ENCODE results near the gene CABP4.

The CABP4 gene

DNA sequence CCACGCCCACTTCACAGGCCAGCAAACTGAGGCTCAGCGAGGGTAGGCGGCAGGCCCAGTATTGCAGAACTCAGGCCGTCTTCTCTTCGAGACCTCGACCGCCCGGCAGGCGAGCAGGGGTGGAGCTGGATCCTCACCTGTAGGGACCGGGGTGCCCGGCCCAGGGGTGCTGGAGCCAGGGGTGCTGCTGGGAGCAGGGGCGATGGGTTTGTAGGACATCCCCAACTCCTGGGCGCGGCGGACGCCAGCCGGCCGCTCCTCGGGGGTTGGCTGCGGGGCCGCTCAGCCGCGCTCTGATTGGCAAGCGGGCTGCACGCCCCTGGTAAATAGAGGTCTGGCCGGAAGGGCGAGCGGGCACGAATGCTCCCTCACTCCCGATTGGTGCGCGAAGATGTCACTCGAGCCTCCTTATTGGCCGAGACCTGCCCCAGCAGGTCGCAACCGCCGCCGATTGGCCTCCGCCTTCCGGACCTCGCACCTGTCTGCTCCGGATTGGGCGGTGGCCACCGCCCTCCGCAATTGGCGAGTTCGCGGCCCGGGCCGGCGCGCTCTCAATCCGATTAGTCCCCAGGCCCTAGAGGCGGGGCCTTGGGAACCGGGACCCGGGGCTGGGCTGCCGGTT is 52.8 kb downstream of the CABP4 start, which contains the start of gene CDK2AP2:
TSS of gene CDK2AP2 (minus strand) at position 299 of the 622 bp plus-strand sequence. CDS start at position 219, 80 bp downstream.
- Histone ChIP-seq H3K4me3 (replicated peaks; ENCODE audit: low read depth, low read length) (peak within 1 kb of the TSS; percentile 96), H3K36me3 (ENCODE audit: control insufficient read depth, insufficient read depth, low read length) (peaks cover 6% of the 10 kb centered on the region), H3K27me3 (replicated peaks; ENCODE audit: control insufficient read depth, insufficient read depth, low read length) (no peaks in the 10 kb centered on the region)
- TF ChIP-seq, protein P1, sequence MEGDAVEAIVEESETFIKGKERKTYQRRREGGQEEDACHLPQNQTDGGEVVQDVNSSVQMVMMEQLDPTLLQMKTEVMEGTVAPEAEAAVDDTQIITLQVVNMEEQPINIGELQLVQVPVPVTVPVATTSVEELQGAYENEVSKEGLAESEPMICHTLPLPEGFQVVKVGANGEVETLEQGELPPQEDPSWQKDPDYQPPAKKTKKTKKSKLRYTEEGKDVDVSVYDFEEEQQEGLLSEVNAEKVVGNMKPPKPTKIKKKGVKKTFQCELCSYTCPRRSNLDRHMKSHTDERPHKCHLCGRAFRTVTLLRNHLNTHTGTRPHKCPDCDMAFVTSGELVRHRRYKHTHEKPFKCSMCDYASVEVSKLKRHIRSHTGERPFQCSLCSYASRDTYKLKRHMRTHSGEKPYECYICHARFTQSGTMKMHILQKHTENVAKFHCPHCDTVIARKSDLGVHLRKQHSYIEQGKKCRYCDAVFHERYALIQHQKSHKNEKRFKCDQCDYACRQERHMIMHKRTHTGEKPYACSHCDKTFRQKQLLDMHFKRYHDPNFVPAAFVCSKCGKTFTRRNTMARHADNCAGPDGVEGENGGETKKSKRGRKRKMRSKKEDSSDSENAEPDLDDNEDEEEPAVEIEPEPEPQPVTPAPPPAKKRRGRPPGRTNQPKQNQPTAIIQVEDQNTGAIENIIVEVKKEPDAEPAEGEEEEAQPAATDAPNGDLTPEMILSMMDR (IDR thresholded peaks at IDR 0.05; ENCODE audit: insufficient read depth, low read length, poor library complexity, severe bottlenecking): no peak
- DNase-seq (ENCODE audit: extremely low read depth, insufficient read length): peak; percentile 100

DNA sequence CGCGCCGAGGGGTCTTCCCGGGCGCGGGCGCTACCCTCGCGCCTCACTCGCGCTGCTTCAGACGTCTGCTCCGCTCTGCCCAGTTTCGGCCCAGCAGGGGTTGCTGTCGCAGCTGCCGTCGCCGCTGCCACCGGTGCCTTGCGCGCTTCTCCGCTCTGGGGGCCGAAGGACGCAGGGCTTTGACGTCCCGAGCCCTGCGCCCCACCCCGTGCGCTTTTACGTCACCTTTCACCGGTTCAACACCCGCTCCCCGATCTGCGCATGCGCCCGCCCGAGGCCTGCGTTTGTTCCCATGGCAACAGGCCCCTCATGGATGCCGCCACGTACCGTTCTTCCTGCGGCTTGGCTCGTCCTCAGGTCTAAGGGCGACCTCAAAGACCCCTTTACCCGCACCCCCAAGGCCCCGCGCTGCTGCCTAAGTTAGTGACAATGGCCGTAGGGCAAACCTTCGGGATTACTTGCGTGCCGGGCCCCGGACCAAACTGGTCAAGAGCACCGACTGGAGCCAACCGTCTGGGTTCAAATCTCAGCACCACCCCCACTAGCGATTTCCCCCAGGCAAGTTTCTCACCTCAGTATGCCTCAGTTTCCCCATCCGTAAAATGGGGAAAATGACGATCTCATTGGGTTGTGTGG is 53.5 kb downstream of the CABP4 start:
- H3K36me3 ChIP-seq (ENCODE audit: control insufficient read depth, insufficient read depth, low read length): peaks cover 3% of the 10 kb centered on the region; the same call in 1 of the 2 replicates

DNA sequence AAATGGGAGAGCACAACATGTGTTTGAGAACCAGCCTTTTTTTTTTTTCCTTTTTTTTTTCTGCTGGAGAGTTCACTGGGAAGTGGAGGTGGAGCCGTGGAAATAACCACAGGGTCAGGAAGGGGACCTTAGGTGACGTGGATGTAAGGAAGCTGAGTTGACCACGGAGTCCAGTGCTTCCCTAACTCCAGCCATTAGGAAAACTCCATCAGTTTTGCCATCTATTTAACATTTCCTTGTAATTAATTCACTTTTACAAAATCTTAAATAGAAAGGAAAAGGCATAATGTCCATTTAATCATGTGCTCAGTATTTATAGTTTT is 54.8 kb downstream of the CABP4 start:
- TF ChIP-seq, protein P1 (IDR thresholded peaks at IDR 0.05; ENCODE audit: insufficient read depth, low read length, poor library complexity, severe bottlenecking): no peak
- no peak for DNase-seq (ENCODE audit: extremely low read depth, insufficient read length)
- H3K27me3 ChIP-seq (replicated peaks; ENCODE audit: control insufficient read depth, insufficient read depth, low read length): no peaks in the 10 kb centered on the region
- no peak overlapping the region for H3K4me3 ChIP-seq (replicated peaks; ENCODE audit: low read depth, low read length)
- H3K36me3 ChIP-seq (ENCODE audit: control insufficient read depth, insufficient read depth, low read length): peaks cover 3% of the 10 kb centered on the region; the same call in 1 of the 2 replicates

More for the DNA sequence above, 53.5 kb downstream of the CABP4 start:
- TF ChIP-seq, protein P1 (IDR thresholded peaks at IDR 0.05; ENCODE audit: insufficient read depth, low read length, poor library complexity, severe bottlenecking): no peak
- peak overlapping the region; percentile 88 for H3K4me3 ChIP-seq (replicated peaks; ENCODE audit: low read depth, low read length)
- DNase-seq (ENCODE audit: extremely low read depth, insufficient read length): peak; percentile 97
- no peaks in the 10 kb centered on the region for H3K27me3 ChIP-seq (replicated peaks; ENCODE audit: control insufficient read depth, insufficient read depth, low read length)

Data from GM06990 (cell line).